IMR-90 (cell line): ENCODE measurements around the gene ZFP36L1. TPM values are rescaled to one million over a fixed set of nuclear protein-coding genes. Genes with fewer than 3 reads are reported as not detected.

Source experiments
- polyA plus RNA-seq, 3 experiments: library from polyadenylated mRNA; depleted of rRNA; stranded (reverse); fragments of >200 nt; gene quantifications; 2 replicates each; pipeline ENCODE4 v1.2.3, GENCODE V29; 2012; ENCODE audit warnings: low replicate concordance in 1 of 3
- total RNA-seq: library from RNA; depleted of rRNA; stranded (reverse); fragments of >200 nt; gene quantifications from 2 replicates; pipeline ENCODE4 v1.2.3, GENCODE V29; 2012
- TF ChIP-seq, protein P1 (sequence below): fragments of 150-350 bp; IDR thresholded peaks from 2 replicates; pipeline ENCODE4 v1.6.1; 2016; ENCODE audit warnings: low read depth, mild to moderate bottlenecking, low read length, moderate library complexity, borderline replicate concordance

ZFP36L1 gene
- total and polyA plus RNA-seq, 2 of the 4 experiments (the other 2 are of a cell fraction), result 6.5 to 140 TPM

DNA sequence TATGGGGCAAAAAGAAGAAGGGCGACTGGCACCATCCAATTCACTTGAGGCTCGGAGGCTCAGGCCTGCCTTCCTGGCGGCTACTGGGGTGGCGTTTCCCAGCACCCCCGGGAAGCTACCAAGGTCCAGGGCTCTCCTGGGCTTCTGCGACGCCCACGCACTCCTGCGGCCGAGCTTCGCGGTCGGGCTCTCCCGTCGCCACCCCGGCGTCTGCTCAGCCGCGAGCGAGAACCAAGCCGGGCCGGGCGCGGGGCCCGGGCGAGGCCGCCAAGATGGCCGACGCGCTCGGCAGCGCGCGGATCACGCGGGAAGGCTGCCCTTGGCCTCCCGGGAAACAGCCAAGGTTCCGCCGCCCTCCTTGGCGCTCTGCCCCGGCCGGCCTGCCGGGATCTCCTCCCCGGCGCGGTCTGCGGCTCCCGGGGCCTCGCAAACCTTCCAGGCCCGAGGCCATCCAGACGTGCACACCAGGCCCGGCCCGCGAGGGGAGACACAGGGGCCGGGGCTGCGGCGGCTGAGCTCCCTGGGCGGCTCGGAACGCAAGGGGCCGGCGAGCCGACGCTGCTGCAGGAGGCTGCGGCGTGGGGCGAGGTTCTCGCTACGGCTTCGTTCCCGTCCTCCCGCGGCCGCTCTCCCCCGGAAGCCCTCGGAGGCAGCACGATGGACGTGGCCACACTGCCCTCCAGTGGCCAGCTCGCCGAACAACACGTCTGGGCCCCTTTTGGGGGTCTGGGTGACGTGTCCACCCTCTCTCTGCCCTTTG lies 23.5 kb upstream of the ZFP36L1 start (continued):
- TF ChIP-seq, protein P1, sequence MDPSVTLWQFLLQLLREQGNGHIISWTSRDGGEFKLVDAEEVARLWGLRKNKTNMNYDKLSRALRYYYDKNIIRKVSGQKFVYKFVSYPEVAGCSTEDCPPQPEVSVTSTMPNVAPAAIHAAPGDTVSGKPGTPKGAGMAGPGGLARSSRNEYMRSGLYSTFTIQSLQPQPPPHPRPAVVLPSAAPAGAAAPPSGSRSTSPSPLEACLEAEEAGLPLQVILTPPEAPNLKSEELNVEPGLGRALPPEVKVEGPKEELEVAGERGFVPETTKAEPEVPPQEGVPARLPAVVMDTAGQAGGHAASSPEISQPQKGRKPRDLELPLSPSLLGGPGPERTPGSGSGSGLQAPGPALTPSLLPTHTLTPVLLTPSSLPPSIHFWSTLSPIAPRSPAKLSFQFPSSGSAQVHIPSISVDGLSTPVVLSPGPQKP, result no peak
